IMR-90 (cell line): ENCODE measurements around the gene CD82. TPM values are rescaled to one million over a fixed set of nuclear protein-coding genes. Genes with fewer than 3 reads are reported as not detected.

Source experiments
- ATAC-seq: fragments of 200-7000 bp; cut with Tn5 transposase; 2 replicates; pipeline ENCODE4 v1.9.1; 2020; ENCODE audit warnings: low read depth, mild to moderate bottlenecking, moderate library complexity
- BruUV-seq: library from RNA; stranded (reverse); fragments of 400-500 nt; replicated peaks from 2 replicates; lab custom pipeline; 2021; lab: Mats Ljungman, UMichigan
- CTCF ChIA-PET: fragments of 300-600 bp; formaldehyde crosslinking; extraction: SDS; loops from one replicate; lab custom pipeline; 2021; ENCODE audit warnings: antibody characterized with exemption; lab: Yijun Ruan, JAX
- POLR2A ChIA-PET: fragments of 300-600 bp; sonication (Branson Sonifier 250); formaldehyde crosslinking; loops from one replicate; lab custom pipeline; 2022; ENCODE audit warnings: antibody characterized with exemption; ENCODE audit not compliant: unreplicated experiment; lab: Charles Lee
- DNase-seq: peaks from one replicate; pipeline ENCODE4 v3.0.0; 2013
- H2AFZ ChIP-seq: replicated peaks from 2 replicates; pipeline ENCODE3; 2013; ENCODE audit warnings: low read length, mild to moderate bottlenecking; ENCODE audit not compliant: poor library complexity
- H2AK5ac ChIP-seq: 2 replicates; pipeline ENCODE4 v1.6.1; 2013; ENCODE audit warnings: low read depth, low read length, inconsistent platforms
- H2AK9ac ChIP-seq: replicated peaks from 2 replicates; pipeline ENCODE3; 2013; ENCODE audit warnings: mild to moderate bottlenecking, low read depth, low read length, moderate library complexity; ENCODE audit not compliant: poor library complexity
- H2BK120ac ChIP-seq: 2 replicates; pipeline ENCODE4 v1.6.1; 2013; ENCODE audit warnings: low read depth, low read length, inconsistent platforms
- H2BK15ac ChIP-seq: 3 replicates; pipeline ENCODE4 v1.6.1; 2013; ENCODE audit warnings: low read depth, low read length, inconsistent platforms
- H2BK20ac ChIP-seq: 2 replicates; pipeline ENCODE4 v1.6.1; 2013; ENCODE audit warnings: low read depth, mild to moderate bottlenecking, inconsistent platforms, low read length, moderate library complexity
- H2BK5ac ChIP-seq: 2 replicates; pipeline ENCODE4 v1.6.1; 2013; ENCODE audit warnings: mild to moderate bottlenecking, low read depth, low read length, inconsistent platforms; ENCODE audit not compliant: poor library complexity, severe bottlenecking
- H3K14ac ChIP-seq: replicated peaks from 2 replicates; pipeline ENCODE4 v1.6.1; 2013; ENCODE audit warnings: low read depth, low read length, inconsistent platforms
- H3K18ac ChIP-seq: 2 replicates; pipeline ENCODE4 v1.6.1; 2013; ENCODE audit warnings: low read depth, low read length, control low read depth
- H3K23ac ChIP-seq: 2 replicates; pipeline ENCODE4 v1.6.1; 2013; ENCODE audit warnings: low read depth, low read length, inconsistent platforms
- H3K27ac ChIP-seq: 2 replicates; pipeline ENCODE4 v1.5.1; 2013; ENCODE audit warnings: mild to moderate bottlenecking, control low read depth, low read length; ENCODE audit not compliant: insufficient read depth
- H3K27me3 ChIP-seq: 2 replicates; pipeline ENCODE4 v1.6.1; 2013; ENCODE audit warnings: low read length; ENCODE audit not compliant: control insufficient read depth, insufficient read depth
- H3K36me3 ChIP-seq: 2 replicates; pipeline ENCODE4 v1.6.1; 2013; ENCODE audit warnings: low read length, mixed read lengths; ENCODE audit not compliant: control insufficient read depth, insufficient read depth
- H3K4ac ChIP-seq: 2 replicates; pipeline ENCODE4 v1.6.1; 2013; ENCODE audit warnings: low read depth, low read length, inconsistent platforms
- H3K4me1 ChIP-seq: 2 replicates; pipeline ENCODE4 v1.6.1; 2013; ENCODE audit warnings: low read length, mixed read lengths; ENCODE audit not compliant: control insufficient read depth, insufficient read depth
- H3K4me2 ChIP-seq: 2 replicates; pipeline ENCODE4 v1.6.1; 2013; ENCODE audit warnings: low read depth, mild to moderate bottlenecking, control low read depth, low read length, moderate library complexity
- H3K4me3 ChIP-seq: 2 replicates; pipeline ENCODE4 v1.5.1; 2013; ENCODE audit warnings: low read depth, mild to moderate bottlenecking, control low read depth, low read length, moderate library complexity; ENCODE audit not compliant: insufficient read depth
- H3K56ac ChIP-seq: 2 replicates; pipeline ENCODE4 v1.6.1; 2013; ENCODE audit warnings: low read length, inconsistent platforms; ENCODE audit not compliant: insufficient read depth; ENCODE audit errors: extremely low read depth
- H3K79me1 ChIP-seq, 2 experiments: 2 replicates each; pipeline ENCODE4 v1.6.1; 2013; ENCODE audit warnings: low read length in 2 of 2, inconsistent platforms in 1 of 2, low read depth in 1 of 2
- H3K9ac ChIP-seq: 2 replicates; pipeline ENCODE4 v1.6.1; 2013; ENCODE audit warnings: low read depth, low read length, control low read depth
- H3K9me1 ChIP-seq: 2 replicates; pipeline ENCODE4 v1.6.1; 2013; ENCODE audit warnings: low read length, inconsistent platforms; ENCODE audit not compliant: insufficient read depth
- H3K9me3 ChIP-seq: 2 replicates; pipeline ENCODE4 v1.6.1; 2013; ENCODE audit warnings: low read length; ENCODE audit not compliant: control insufficient read depth, insufficient read depth
- H4K20me1 ChIP-seq: 2 replicates; pipeline ENCODE4 v1.6.1; 2013; ENCODE audit warnings: low read length, inconsistent platforms; ENCODE audit not compliant: insufficient read depth
- H4K5ac ChIP-seq: 2 replicates; pipeline ENCODE4 v1.6.1; 2013; ENCODE audit warnings: mild to moderate bottlenecking, low read depth, low read length, control low read depth
- H4K8ac ChIP-seq, 2 experiments: 2 replicates each; pipeline ENCODE4 v1.6.1; 2013; ENCODE audit warnings: low read depth in 2 of 2, low read length in 2 of 2, control low read depth in 1 of 2, inconsistent platforms in 1 of 2
- H4K91ac ChIP-seq: 2 replicates; pipeline ENCODE4 v1.6.1; 2013; ENCODE audit warnings: low read depth, low read length, inconsistent platforms; ENCODE audit not compliant: insufficient read depth
- FOS ChIP-seq: fragments of 150-350 bp; IDR thresholded peaks from 2 replicates; pipeline ENCODE4 v1.6.1; 2016; ENCODE audit warnings: low read depth, low read length
- POLR2A ChIP-seq: IDR thresholded peaks from 2 replicates; pipeline ENCODE4 v1.6.1; 2012; ENCODE audit warnings: mild to moderate bottlenecking, low read depth, low read length
- SMC3 ChIP-seq: fragments of 150-350 bp; IDR thresholded peaks from 2 replicates; pipeline ENCODE4 v1.6.1; 2016; ENCODE audit warnings: low read depth, mild to moderate bottlenecking, antibody characterized with exemption, low read length, moderate library complexity
- WGBS, 2 experiments: methylation state at CpG; one replicate each; pipeline versions ENCODE4 v1.1.5 to v1.1.7; 2013; ENCODE audit warnings: missing lambda C conversion rate in 2 of 2; ENCODE audit not compliant: insufficient read length in 1 of 2; ENCODE audit errors: extremely low coverage in 2 of 2; 5-methylcytosine and 5-hydroxymethylcytosine counted together
- dilution Hi-C: fragments of 300-500 bp; cut with HindIII; formaldehyde crosslinking; loops from one replicate; pipeline ENCODE4 v1.14.3; 2018; ENCODE audit warnings: low sequenced_read_pairs; ENCODE audit not compliant: unreplicated experiment
- in situ Hi-C: fragments of 300-500 bp; cut with MboI; formaldehyde crosslinking; loops from 3 replicates; pipeline ENCODE4 v1.14.3; 2019; ENCODE audit warnings: low sequenced_read_pairs, inconsistent platforms, mixed read lengths
- intact Hi-C: fragments of 100-400 bp; cut with micrococcal nuclease; formaldehyde crosslinking; loops from 2 replicates; pipeline ENCODE4 v1.10.0; 2022
- polyA plus RNA-seq, 3 experiments: library from polyadenylated mRNA; depleted of rRNA; stranded (reverse); fragments of >200 nt; gene quantifications; 2 replicates each; pipeline ENCODE4 v1.2.3, GENCODE V29; 2012; ENCODE audit warnings: low replicate concordance in 1 of 3
- total RNA-seq: library from RNA; depleted of rRNA; stranded (reverse); fragments of >200 nt; gene quantifications from 2 replicates; pipeline ENCODE4 v1.2.3, GENCODE V29; 2012

CD82 gene
- total and polyA plus RNA-seq, 2 of the 4 experiments (the other 2 are of a cell fraction) = 32.8 to 49.4 TPM

GRCh38 chr11:44564670-44565210, 723 bp upstream of the CD82 start:
- Histone ChIP-seq H3K4me2 (peak overlapping the region; percentile 55), H3K79me1 (peaks cover 14 to 38% of the 10 kb centered on the region in 2 experiments), H3K9ac (peak overlapping the region; percentile 69), H2BK20ac (peak overlapping the region; percentile 75; the same call in 1 of the 2 replicates), H4K20me1 (no peaks in the 10 kb centered on the region), H2AFZ (peak overlapping the region; percentile 88), H2AK9ac (peak overlapping the region; percentile 90), H3K27ac (peak overlapping the region; percentile 93), H3K56ac (peak overlapping the region; percentile 91), H3K9me3 (no peaks in the 10 kb centered on the region), H3K23ac (peak overlapping the region; percentile 85), H3K4ac (peak overlapping the region; percentile 93), H3K18ac (peak overlapping the region; percentile 58), H3K14ac (peak overlapping the region; percentile 83), H4K91ac (peak overlapping the region; percentile 92), H4K8ac (peak overlapping the region; percentile 70 to 89), H3K36me3 (no peaks in the 10 kb centered on the region), H3K4me1 (peaks cover 39% of the 10 kb centered on the region), H2AK5ac (peak overlapping the region; percentile 90), H3K9me1 (peaks cover 32% of the 10 kb centered on the region), H3K4me3 (peak overlapping the region; percentile 22; the same call in 1 of the 2 replicates), H2BK120ac (peak overlapping the region; percentile 89), H2BK15ac (peak overlapping the region; percentile 67; the same call in 1 of the 3 replicates), H2BK5ac (peak overlapping the region; percentile 94), H4K5ac (peak overlapping the region; percentile 31), H3K27me3 (no peaks in the 10 kb centered on the region)
- 0% methylated on average over 9 of the region's 22 CpGs; no CpG with 5 or more reads in 1 of the 2 experiments for WGBS, 2 experiments
- no TSS peak for BruUV-seq
- ATAC-seq (peak; percentile 28), DNase-seq (peak; percentile 84)
- ChIA-PET POLR2A (no interaction called here), CTCF (interaction anchor here (0.8 to 1.2 kb wide), 3 partner anchors 8 to 52 kb away, joined by 3 to 6 read pairs (median 5); no protein-coding TSS in a partner anchor)
- intact Hi-C loops (loop anchor here (2.0 to 10.0 kb wide), 4 partner anchors 44 to 200 kb away; partner anchors contain the start of gene TSPAN18), in situ Hi-C loops (loop anchor here (5.0 to 25.0 kb wide), 2 partner anchors 43 to 1248 kb away; partner anchors contain the start of gene SLC35C1), dilution Hi-C loops (no loop called here)
- TF ChIP-seq POLR2A (peak; percentile 52; the same call in 1 of the 2 replicates), SMC3 (no peak), FOS (0 out of 2 replicates have a peak, but pooled peaks have one; percentile 5)
